Measurements from ENCODE around the gene LEF1.
A peak's percentile ranks its signal among the peaks of the same experiment; 100 is the strongest.

The LEF1 gene

DNA sequence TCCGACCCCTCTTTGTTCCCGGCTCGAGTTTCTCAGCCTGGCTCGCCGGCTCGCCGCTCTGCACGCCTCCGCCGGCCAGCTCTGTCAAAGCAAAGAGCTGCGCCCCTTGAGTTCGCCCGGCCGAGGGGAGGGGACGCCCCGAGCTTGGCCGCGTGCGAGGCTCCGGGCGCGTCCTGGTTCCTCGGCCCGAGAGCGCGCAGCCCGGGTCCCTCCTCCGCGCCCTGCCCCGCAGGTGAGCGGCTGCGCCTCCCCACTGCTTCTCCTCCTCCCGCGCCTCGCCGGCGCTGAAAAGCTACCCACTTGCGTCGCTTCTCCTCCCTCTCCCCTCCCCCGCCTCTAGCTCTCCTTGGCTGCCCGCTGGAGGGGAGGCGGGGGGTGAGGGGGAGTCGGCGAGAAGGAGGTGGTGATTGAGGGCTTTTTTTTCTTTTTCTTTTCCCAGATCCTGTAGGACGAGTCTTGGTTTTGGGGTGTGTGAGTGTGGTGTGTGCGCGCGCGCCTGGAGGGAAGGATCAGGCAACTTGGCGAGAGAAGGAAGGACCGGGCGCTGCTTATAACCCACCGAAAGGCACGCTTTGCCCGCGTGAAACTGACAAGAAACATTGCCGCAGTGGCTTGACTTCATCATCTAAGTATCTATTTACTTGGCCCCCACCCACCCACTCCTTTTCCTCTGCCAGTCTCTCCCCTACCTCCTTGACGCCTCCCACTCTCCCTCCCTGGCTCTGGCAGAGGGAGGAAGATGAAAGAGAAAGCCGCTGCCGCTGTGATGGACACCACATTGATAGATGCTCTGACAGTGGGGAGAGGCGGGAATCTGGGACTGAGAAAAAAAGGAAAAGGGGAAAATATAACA, at the start of gene LEF1:
LEF1 (minus strand) TSS at position 262 of the 853 bp plus-strand sequence. CDS start 1,165 bp downstream, outside the sequence.
- DNase-seq, result peak; percentile 43

DNA sequence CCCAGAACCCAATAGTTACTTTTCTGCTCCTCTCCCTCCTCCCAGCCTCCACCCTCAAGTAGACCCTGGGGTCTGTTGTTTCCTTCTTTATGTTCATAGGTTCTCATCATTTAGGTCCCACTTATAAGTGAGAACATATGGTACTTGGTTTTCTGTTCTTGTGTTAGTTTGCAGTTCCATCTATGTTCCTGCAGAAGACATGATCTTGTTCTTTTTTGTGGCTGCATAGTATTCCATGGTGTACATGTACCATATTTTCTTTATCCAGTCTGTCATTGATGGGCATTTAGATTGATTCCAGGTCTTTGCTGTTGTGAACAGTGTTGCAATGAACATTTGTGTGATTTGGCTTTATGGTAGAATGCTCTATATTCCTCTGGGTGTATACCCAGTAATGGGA, 47.8 kb upstream of the LEF1 start:
- DNase-seq, result no peak

DNA sequence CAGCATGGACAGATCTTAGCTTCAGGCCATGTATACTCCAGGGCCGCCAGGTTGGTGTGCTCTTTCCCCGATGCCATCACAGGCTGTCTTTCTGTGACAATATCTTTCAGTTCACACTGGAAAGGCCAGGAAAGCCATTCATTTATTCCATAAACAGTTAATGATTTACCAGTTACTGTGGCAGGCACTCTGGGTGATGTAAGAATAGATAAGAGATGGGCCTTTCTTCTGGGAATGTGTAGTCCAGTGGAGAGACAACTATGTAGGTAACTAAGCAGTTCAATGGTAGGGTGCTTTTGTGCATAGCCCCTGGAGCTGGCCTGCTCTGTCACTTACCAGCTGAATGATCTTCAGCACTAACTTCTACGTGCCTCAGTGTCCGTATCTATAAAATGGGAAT, 46.3 kb upstream of the LEF1 start:
- DNase-seq, result no peak

DNA sequence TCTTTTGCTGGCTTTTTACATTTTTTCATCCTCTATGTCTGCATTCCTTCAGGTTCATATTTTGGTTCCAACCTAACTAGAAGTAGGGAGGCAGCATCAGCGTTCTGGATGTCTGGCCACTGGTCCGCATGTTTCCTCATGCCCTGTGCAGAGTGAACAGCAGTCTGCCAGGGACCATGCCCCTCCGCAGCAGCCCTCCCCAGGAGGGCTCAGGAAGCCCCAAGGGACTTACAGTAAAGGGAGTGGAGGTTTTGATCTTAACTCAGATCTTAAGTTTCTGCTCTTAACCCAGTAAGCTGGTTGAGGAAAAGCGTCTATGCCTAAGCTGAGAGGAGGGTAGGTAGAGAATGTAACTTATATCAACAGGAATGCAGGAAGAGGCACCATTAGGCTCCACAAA, 45.0 kb upstream of the LEF1 start:
- no peak for DNase-seq

DNA sequence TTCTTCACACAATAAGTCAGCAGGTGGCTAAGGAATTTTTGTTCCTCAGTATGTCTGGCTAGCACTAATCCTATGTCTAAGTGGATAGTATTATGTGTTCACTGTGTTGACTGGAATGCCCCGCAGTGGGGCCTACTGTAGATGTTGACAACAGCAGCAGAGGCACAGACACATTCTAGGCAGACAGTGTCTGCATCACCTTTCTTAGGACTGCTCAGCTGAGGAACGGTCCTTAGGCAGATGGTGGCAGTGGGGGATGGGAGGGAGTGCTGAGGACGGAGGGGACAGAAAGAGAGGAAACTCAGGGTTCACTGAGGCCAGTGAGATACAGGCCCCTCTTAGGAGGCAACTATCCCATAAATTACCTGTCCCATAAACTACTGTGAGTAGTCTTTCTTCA, 44.6 kb upstream of the LEF1 start:
- no peak for DNase-seq

DNA sequence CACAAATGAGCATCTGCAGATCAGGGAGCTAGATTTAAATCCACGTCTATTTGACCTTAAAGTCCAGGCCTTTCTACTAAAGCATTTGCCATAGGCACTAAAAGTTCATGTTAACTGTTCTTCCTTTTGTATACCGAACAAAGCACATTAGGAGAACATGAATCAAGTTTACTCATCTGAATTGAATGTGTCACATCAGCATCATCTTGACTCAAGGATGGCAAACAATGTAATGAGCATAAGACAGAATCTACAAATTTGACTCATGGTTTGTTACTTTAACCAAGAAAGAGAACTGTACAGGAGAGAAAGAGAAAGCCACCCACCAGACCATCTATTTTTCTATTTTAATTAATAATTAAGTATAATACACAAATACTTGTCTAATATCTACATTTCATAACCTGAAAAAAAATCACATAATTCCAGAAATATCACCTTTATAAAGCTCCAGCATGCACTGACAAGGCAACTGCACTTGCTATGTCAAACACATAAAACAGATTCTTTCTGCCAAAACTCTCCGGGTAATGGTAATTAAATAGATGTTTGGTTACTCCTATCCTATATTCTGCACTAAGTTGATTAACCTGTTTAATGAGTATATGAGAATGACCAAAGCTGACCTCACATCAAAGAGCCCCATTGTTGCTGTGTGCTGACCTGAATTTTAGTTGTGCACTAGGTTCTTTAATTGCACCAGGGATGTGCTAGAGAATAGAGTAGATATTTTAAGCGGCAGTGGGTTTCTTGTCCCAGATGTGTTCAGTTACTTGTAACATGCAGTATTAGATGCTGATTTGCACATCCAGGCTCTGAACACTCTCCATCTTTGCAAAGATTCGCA, 42.5 kb upstream of the LEF1 start:
- DNase-seq, result no peak

DNA sequence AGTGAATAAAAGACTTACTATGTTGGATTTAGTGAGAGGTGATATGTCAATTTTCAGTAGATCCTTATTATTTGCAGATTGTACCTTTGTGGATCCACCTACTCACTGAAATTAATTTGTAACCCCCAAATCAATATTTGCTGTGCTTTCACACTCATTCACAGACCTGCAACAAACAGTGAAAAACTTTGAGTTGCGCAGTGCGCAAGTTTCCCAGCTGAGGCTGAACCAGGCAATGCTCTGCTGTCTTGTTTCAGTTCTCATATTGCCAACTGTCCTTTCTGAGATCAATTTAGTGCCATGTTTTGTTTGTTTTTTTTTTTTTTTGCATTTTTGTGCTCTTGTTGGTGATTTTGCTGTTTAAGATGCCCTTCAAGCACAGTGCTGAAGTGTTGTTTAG, 40.8 kb upstream of the LEF1 start:
- no peak for DNase-seq

DNA sequence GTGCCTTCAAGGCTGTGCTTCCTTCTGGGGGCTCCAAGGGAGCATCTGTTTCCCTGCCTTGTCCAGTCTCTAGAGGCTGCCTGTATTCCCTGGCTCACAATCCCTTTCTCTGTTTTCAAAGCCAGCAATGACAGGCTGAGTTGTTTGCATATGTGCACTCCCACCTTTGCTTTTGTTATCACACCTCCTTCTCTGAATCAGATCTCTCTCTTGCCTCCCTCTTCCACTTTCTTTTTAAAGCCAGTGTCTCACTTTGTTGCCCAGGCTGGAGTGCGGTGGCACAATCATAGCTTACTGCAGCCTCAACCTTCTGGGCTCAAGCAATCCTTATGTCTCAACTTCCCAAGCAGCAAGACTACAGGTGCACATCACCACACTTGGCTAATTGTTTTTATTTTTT, 37.1 kb upstream of the LEF1 start:
- no peak for DNase-seq

DNA sequence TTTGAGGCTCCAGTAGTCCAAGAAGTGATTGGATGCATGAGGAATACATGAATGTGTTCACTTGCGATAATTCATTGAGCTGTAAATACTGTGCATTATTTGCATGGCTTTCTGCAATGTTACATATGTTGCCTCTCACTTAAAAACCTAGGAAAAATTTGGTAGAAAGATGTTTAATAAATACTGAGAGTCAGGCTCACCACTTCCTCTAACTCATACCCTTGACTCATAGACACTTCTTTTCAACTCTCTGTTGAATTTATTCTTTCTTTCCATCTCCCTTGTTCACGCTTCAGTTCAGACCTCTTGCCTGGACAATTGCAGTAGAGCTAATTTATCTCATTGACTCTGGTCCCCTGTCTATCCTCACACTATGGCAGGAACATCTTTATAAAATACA, 35.8 kb upstream of the LEF1 start:
- no peak for DNase-seq

DNA sequence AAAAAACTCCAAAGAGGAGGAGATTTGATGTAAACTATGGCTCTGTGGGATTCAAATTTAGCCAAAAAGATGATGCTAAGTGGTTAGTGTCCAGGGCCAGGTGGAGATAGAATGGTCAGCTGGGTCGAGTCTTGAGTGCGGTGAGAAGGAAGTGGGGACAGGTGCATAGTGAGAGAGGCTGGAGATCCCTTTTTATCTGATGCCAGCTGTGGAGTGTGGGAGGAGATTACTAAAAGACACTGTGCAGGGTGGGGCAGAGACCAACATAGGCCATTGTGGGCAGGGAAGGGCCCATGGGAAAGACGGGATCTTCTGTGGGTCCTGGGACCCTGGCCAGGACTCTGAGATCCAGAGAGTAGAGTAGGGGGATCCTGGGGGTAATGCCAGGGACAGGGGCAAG, 34.6 kb upstream of the LEF1 start:
- DNase-seq, result no peak

DNA sequence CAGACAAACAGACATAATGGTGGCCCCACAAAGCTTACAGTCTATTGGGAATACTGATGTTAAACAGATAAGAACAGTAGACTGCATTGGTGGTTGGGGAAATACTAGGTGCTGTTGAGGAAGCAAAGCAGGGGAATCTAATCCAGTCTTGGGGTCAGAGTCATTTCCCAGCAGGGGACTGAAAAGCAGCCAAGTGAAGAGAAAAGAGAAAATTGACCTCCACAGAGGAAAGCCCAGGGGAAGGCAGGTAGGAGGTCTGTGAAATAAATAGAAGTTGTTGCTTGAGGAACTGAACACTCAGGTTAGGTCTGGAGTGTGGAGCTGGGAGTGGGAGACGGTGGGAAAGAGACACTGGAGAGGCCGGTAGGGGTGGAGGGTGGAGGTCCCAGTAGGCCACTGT, 33.0 kb upstream of the LEF1 start:
- no peak for DNase-seq

DNA sequence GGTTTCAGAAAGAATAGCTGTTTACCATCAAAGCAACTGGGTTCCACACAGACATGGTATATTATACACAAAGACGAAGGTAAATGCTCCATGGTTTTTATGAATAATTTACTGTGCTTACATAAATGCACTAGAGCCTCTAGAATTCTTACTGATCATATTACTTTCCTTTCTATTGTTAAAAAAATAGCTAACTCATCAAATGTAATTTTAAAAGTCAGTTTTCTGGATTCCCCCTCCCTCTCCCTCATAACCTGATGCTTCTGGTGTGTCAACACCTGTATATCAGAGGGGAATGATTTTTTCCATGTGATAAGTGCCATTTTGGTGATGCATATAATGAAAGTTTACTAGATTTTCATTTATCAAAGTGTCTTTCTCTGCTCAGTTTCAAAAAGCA, 31.1 kb upstream of the LEF1 start:
- DNase-seq, result no peak

DNA sequence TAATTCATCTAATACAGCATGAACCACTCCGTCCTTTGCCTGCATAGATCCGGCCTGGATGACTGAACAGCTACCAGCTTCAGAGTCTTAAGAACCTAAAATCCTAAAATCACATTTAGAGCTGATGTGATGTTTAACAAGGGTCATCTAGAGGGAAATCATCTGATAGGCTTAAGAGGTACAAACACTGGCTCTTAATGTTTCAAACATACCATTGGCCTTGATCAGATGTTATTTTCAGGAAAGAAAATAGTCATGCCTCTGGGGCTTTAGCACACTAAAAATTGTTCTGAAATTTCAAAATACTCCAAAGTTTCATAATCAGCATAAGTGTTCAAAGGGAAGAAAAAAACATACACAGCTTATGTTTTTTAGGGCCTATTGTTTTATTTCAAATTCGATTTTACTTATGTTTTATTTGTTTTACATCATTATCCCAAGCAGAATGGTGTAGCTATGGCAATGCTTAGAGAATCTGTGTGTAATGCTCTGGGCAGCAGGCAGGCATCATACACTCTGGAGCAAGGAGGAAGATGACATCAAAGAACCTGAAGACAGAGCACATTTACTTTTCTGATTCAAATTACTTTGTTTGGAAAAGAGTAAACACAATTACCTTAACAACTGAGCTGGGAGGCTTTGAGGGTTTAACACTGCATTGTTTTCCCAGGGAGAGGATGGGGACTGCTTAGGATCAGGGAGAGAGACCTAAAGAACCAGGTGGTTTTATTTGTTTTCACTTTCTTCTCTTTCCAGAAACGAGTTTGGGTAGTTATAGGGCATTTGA, 25.3 kb upstream of the LEF1 start:
- DNase-seq, result no peak

DNA sequence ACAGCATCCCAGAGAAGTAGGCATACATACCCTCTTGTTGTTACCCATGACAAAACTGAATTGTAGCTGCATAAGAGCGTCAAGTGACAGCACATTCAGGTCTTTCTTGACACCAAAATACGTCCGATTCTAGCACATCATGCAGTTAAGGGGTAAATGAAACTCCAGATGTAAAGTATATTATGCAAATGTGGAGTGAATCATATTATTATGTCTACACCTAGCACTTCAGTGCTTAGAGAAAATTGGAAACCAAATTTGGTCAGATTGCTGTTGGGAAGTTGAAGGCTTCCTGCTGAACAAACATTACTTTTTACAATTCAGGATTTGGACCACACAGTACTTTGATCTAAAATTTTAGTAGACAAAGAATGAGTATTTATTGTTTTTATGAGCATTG, 24.2 kb upstream of the LEF1 start:
- no peak for DNase-seq

DNA sequence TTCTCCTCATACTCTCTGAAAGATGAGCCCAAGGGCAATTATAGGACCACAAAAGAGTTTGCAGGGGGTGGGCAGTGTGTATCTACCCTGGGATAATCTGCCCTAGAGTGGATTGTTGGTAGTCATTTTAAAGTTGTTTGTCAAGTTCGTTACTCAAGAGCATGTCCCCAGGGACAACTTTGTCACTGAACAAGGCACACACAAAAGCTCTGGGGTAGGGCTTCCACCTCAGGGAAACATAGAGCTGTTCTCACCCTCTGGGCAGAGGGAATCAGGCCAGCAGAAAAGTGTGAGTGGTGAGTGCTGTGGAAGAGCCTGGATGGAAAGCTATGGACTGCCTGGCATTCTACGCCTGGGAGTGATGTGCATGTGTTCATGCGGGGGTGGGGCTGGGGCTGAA, 23.3 kb upstream of the LEF1 start:
- no peak for DNase-seq

DNA sequence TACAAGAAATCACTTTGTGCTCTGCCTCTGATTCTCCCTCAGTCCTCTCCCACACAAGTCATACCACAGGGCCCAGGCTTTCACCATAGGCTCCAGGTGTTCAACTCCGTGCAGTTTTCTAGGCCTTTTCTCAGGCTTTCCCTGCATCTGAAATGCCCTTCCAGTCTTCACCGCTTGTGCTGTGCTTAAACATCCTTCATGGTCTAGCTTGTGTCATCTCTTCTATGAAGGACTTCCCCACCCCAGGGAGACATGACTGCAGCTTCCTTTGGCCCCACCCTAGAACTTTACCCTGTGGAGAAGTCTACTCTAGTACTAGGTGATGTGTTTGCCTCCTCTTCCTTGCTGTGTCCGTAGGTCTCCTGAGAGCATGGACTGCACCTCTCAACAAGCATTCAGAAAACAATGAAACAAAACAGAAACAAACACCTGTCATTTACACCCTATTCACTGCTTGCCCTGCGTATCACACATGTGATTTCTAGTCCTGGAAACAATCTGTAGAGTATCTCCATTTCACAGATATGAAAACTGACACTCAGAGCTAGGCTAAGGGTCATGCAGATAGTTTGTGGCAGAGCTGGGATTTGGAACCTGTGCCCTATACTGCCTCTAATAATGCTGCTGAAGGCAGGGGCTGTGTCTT, 22.7 kb upstream of the LEF1 start:
- DNase-seq, result no peak

DNA sequence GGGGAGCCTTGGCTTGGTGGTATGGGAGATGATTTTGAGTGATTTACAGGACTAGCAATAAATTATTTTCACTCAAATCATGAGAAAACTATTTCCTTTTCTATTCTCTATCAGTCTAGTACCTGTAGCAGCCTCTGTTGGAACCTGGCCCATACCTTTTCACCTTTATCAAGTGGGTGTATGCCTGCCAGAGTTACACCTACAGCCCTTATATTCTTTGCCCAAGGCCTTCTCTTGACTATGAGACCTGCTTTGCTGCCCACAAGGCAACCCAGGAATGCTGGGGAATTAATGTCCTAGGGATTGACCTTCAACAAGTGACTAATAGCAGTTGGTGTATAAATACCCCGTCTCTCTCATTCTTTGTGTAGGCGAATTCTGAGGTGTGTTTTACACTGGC, 20.0 kb upstream of the LEF1 start:
- DNase-seq, result no peak

DNA sequence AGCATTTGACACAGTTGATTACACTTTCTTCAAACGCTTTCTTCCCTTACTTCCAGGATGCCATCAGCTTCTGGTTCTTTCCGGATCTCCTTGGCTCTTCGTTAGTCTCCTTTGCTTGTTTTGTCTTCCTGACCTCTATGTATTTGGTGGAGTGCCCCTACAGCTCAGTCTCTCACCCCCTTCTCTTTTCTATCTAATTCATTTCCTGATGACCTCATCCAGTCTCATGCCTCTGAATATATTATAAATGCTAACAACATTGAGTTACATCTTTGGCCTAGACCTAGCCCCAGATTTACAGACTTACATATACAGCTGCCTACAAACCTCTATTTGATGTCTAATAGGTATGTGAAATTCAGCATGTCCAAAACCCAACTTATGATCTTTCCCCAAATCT, 16.5 kb upstream of the LEF1 start:
- DNase-seq, result no peak

DNA sequence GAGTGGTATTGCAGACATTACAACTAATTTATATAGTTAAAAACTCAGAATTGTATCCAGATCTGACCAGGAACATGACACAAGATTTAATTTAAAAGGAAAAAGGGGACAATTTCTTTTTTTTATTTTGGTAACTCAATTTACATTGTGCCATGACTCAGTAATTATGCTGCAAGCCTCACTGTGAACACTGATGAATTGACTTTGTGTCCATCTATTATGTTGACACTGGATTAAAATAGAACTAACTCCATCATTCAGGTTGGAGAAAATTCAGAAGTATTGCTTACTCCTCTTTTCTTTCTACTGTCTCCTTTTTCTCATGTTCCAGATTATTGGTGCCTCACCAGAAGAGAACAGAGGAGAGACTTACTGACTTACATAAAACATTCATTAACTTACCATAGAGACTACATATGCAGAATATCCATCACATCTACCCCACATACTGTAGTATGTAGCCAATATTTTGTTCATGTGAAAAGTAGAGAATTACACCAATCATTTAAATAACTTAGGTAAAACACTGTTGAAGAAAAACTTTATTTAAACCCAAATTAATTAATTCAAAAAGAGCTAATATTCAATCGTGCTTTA, 15.8 kb upstream of the LEF1 start:
- no peak for DNase-seq

DNA sequence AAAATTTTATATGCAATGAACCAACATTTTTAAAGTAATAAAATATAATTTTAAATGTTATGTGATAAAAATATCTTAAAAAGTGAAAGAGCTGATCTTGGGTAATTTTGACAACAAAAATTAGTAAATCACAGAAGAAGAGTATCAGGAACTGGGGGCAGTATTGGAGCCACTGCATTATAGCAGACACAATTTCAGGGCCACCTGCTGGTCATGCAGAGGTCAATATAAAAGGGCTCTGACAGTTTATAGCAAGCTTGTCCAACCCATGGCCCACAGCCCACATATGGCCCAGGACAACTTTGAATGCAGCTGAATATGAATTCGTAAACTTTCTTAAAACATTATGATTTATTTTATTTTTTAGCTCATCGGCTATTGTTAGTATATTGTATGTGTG, 13.0 kb upstream of the LEF1 start:
- no peak for DNase-seq

DNA sequence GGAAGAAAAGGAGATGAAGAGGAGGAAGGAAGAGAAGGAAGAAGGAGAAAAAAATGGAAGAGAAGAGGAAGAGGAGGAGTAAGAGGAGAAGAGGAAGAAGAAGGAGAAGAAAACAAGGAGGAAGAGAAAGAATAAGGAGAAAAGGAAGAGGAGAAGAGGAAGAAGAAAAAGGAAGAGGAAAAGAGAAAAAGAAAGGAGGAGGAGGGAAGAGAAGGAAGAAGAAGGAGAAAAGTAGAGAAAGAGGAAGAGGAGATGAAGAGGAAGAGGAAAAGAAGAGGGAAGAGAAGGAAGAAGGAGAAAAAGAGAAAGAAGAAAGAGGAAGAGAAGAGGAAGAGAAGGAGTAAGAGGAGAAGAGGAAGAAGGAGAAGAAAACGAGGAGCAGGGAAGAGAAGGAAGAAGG, 11.8 kb upstream of the LEF1 start:
- no peak for DNase-seq

DNA sequence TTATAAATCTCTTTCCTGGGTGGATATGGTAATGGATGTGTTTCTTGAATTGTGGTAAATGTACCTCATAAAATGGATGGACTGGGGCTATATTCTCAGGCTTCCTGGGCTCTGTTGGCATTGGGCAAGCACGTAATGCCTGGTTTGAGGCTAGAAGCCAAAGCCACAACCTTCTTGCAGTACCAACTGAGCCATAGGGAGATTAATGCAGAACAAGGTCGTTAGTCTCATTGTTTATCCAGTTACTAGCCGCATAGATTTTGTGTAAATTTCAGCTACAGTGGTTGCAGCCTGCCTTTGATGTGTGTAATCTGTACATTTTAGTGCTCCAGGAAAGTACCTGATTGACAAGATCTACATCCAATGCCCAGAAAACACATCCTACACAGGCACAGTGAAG, 7.2 kb upstream of the LEF1 start:
- DNase-seq, result no peak

DNA sequence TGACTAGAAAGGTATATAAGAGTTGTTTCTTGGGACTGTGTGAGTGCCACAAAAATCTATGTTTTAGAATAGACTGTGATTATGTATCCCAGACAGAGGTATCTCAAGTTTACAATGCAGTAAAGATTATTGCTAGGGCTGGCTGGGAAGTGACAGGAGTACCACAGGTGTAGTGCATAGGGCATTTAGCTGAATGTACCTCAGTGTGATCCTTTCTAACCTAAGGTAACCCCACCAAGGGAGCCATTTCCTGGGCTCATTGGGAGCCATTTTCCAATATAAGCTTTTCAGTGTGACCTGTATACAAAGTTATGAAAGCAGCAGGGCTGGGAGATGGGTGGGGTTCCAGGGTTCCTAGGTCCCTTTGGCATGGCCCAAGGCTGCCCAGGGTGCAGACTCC, 6.1 kb upstream of the LEF1 start:
- DNase-seq, result no peak

Data from T1000 (cell line).